WTC11 (cell line): ENCODE data around the gene SPN. TPM values are rescaled to one million over a fixed set of nuclear protein-coding genes. Genes with fewer than 3 reads are reported as not detected.

Experiments
- ATAC-seq: fragments of 200-7000 bp; cut with Tn5 transposase; 2 replicates; pipeline ENCODE4 v1.10.0; 2021; ENCODE audit warnings: mild to moderate bottlenecking, moderate library complexity
- CTCF ChIA-PET: fragments of 300-600 bp; sonication (Branson Sonifier 250); formaldehyde crosslinking; loops from one replicate; lab custom pipeline; 2021; ENCODE audit warnings: antibody characterized with exemption; lab: Charles Lee
- POLR2A ChIA-PET: fragments of 350-600 bp; sonication (Branson Sonifier 250); formaldehyde crosslinking; loops from one replicate; lab custom pipeline; 2021; ENCODE audit warnings: antibody characterized with exemption; lab: Charles Lee
- DNase-seq: peaks from one replicate; pipeline ENCODE4 v3.0.0; 2021; ENCODE audit warnings: low spot score
- H3K27ac Mint-ChIP-seq: 2 replicates; pipeline ENCODE4 v1.8.0; 2021; ENCODE audit warnings: mixed read lengths
- H3K27me3 Mint-ChIP-seq: 2 replicates; pipeline ENCODE4 v1.8.0; 2021; ENCODE audit warnings: low read depth, mild to moderate bottlenecking, moderate library complexity, mixed read lengths
- H3K36me3 Mint-ChIP-seq: 2 replicates; pipeline ENCODE4 v1.8.0; 2021; ENCODE audit warnings: mixed read lengths
- H3K4me1 Mint-ChIP-seq: 2 replicates; pipeline ENCODE4 v1.8.0; 2022; ENCODE audit warnings: mixed read lengths
- H3K4me3 Mint-ChIP-seq: 2 replicates; pipeline ENCODE4 v1.8.0; 2021; ENCODE audit warnings: mild to moderate bottlenecking, moderate library complexity, mixed read lengths
- H3K9me3 Mint-ChIP-seq: 2 replicates; pipeline ENCODE4 v1.8.0; 2021; ENCODE audit warnings: mixed read lengths
- CBFB ChIP-seq: sonication (generic); formaldehyde crosslinking; IDR thresholded peaks from 2 replicates; pipeline ENCODE4 v1.8.1; 2022; ENCODE audit warnings: mild to moderate bottlenecking, low read depth, missing genetic modification reagents
- ETV6 ChIP-seq: sonication (generic); formaldehyde crosslinking; IDR thresholded peaks from 2 replicates; pipeline ENCODE4 v1.8.1; 2022; ENCODE audit warnings: mild to moderate bottlenecking, missing genetic modification reagents
- FOXJ3 ChIP-seq: sonication (generic); formaldehyde crosslinking; IDR thresholded peaks from 2 replicates; pipeline ENCODE4 v1.9.0; 2021; ENCODE audit warnings: missing genetic modification reagents, mild to moderate bottlenecking, borderline replicate concordance
- GRHL2 ChIP-seq: fragments of 250-450 bp; sonication (Bioruptor Pico); IDR thresholded peaks from 2 replicates; pipeline ENCODE4 v1.8.0; 2022; ENCODE audit warnings: mild to moderate bottlenecking, moderate library complexity; ENCODE audit not compliant: insufficient replicate concordance, severe bottlenecking
- MXD4 ChIP-seq: fragments of 250-450 bp; sonication (Bioruptor Pico); IDR thresholded peaks from 2 replicates; pipeline ENCODE4 v1.8.0; 2021; ENCODE audit warnings: mild to moderate bottlenecking, moderate library complexity, borderline replicate concordance
- NFYB ChIP-seq: sonication (generic); formaldehyde crosslinking; conservative IDR thresholded peaks from 2 replicates; pipeline ENCODE4 v1.8.0; 2022; ENCODE audit warnings: low read depth, missing genetic modification reagents
- NR3C1 ChIP-seq: sonication (generic); formaldehyde crosslinking; conservative IDR thresholded peaks from 2 replicates; pipeline ENCODE4 v1.8.1; 2023; ENCODE audit warnings: low read depth, mild to moderate bottlenecking, missing genetic modification reagents
- OVOL2 ChIP-seq: fragments of 250-450 bp; sonication (Bioruptor Pico); IDR thresholded peaks from 2 replicates; pipeline ENCODE4 v1.9.0; 2021; ENCODE audit warnings: mild to moderate bottlenecking, borderline replicate concordance
- SOX15 ChIP-seq: fragments of 250-450 bp; sonication (Bioruptor Pico); IDR thresholded peaks from 2 replicates; pipeline ENCODE4 v1.9.0; 2021; ENCODE audit warnings: mild to moderate bottlenecking
- TEAD1 ChIP-seq: sonication (generic); formaldehyde crosslinking; IDR thresholded peaks from 2 replicates; pipeline ENCODE4 v1.8.0; 2022; ENCODE audit warnings: mild to moderate bottlenecking, missing genetic modification reagents
- TP53 ChIP-seq: sonication (generic); formaldehyde crosslinking; IDR thresholded peaks from 2 replicates; pipeline ENCODE4 v1.8.1; 2023; ENCODE audit warnings: mild to moderate bottlenecking, missing genetic modification reagents
- ZNF121 ChIP-seq: sonication (generic); formaldehyde crosslinking; IDR thresholded peaks from 2 replicates; pipeline ENCODE4 v1.8.0; 2023; ENCODE audit warnings: missing genetic modification reagents
- ZNF219 ChIP-seq: sonication (generic); formaldehyde crosslinking; IDR thresholded peaks from 2 replicates; pipeline ENCODE4 v1.8.0; 2023; ENCODE audit warnings: missing genetic modification reagents, mild to moderate bottlenecking, borderline replicate concordance
- ZNF423 ChIP-seq: fragments of 250-450 bp; sonication (Bioruptor Pico); IDR thresholded peaks from 2 replicates; pipeline ENCODE4 v2.1.2; 2022; ENCODE audit warnings: mild to moderate bottlenecking, moderate library complexity
- total RNA-seq: library from RNA; stranded (reverse); gene quantifications from 3 replicates; pipeline ENCODE4 v1.2.3, GENCODE V29; 2021
- TF ChIP-seq, protein P1 (sequence below): sonication (generic); formaldehyde crosslinking; IDR thresholded peaks from 2 replicates; pipeline ENCODE4 v1.8.1; 2022; ENCODE audit warnings: mild to moderate bottlenecking, moderate library complexity, missing genetic modification reagents
- TF ChIP-seq, protein P2 (sequence below): fragments of 250-450 bp; sonication (Bioruptor Pico); IDR thresholded peaks from 2 replicates; pipeline ENCODE4 v1.8.0; 2021; ENCODE audit warnings: mild to moderate bottlenecking
- TF ChIP-seq, protein P3 (sequence below): fragments of 250-450 bp; sonication (Bioruptor Pico); conservative IDR thresholded peaks from 2 replicates; pipeline ENCODE4 v1.9.0; 2021; ENCODE audit warnings: mild to moderate bottlenecking
- TF ChIP-seq, protein P4 (sequence below): sonication (generic); formaldehyde crosslinking; IDR thresholded peaks from 2 replicates; pipeline ENCODE4 v1.8.0; 2022; ENCODE audit warnings: missing genetic modification reagents
- TF ChIP-seq, protein P5 (sequence below): sonication (generic); formaldehyde crosslinking; IDR thresholded peaks from 2 replicates; pipeline ENCODE4 v1.8.1; 2023; ENCODE audit warnings: mild to moderate bottlenecking, missing genetic modification reagents

Gene SPN
- total RNA-seq, 1 experiment from 2014 or later, result 2.3 TPM

DNA sequence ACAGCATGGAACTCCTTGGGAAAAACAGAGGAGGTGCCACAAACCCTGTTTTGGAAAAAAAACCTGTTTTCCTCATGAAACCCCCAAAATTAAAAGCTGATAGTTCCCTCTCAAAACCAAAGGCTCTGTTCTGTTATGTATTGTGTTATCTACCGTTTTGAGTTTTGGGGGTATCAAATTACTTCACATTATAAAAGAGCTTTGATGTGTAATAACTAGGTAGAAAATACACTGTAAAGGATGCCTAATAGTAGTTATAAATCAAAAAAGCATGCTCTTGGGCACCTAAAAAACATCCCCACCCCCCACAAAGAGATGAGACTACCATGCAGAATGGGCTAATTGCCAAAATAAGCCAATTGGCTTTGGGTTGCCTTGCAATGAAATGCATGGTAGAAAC lies 51.9 kb downstream of the SPN start:
- CTCF ChIA-PET, result interaction anchor here (4.1 kb wide), 1 partner anchor 15 kb away, joined by 17 read pairs; no protein-coding TSS in a partner anchor
- Mint-ChIP-seq H3K9me3 (peaks cover 9% of the 10 kb centered on the region), H3K4me3 (peak overlapping the region; percentile 10; the same call in 1 of the 2 replicates), H3K4me1 (peaks cover 72% of the 10 kb centered on the region), H3K27me3 (no peaks in the 10 kb centered on the region), H3K27ac (peak overlapping the region; percentile 86), H3K36me3 (peaks cover 70% of the 10 kb centered on the region)
- no peak for ATAC-seq
- TF ChIP-seq, protein P1, sequence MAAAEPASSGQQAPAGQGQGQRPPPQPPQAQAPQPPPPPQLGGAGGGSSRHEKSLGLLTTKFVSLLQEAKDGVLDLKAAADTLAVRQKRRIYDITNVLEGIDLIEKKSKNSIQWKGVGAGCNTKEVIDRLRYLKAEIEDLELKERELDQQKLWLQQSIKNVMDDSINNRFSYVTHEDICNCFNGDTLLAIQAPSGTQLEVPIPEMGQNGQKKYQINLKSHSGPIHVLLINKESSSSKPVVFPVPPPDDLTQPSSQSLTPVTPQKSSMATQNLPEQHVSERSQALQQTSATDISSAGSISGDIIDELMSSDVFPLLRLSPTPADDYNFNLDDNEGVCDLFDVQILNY (CRISPR knock-in tag), result no peak
- TF ChIP-seq, protein P2, sequence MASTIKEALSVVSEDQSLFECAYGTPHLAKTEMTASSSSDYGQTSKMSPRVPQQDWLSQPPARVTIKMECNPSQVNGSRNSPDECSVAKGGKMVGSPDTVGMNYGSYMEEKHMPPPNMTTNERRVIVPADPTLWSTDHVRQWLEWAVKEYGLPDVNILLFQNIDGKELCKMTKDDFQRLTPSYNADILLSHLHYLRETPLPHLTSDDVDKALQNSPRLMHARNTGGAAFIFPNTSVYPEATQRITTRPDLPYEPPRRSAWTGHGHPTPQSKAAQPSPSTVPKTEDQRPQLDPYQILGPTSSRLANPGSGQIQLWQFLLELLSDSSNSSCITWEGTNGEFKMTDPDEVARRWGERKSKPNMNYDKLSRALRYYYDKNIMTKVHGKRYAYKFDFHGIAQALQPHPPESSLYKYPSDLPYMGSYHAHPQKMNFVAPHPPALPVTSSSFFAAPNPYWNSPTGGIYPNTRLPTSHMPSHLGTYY (CRISPR knock-in tag), result no peak
- TF ChIP-seq NR3C1, result no peak
- no peak for TF ChIP-seq TP53
- no peak for TF ChIP-seq OVOL2
- TF ChIP-seq SOX15 (CRISPR knock-in tag), result no peak
- no peak for TF ChIP-seq NFYB (CRISPR knock-in tag)
- no peak for TF ChIP-seq TEAD1
- TF ChIP-seq GRHL2 (CRISPR knock-in tag), result no peak
- TF ChIP-seq ETV6 (CRISPR knock-in tag), result no peak
- POLR2A ChIA-PET, result interaction anchor here (0.5 kb wide), 1 partner anchor 70 kb away, joined by 3 read pairs; no protein-coding TSS in a partner anchor
- DNase-seq, result no peak

DNA sequence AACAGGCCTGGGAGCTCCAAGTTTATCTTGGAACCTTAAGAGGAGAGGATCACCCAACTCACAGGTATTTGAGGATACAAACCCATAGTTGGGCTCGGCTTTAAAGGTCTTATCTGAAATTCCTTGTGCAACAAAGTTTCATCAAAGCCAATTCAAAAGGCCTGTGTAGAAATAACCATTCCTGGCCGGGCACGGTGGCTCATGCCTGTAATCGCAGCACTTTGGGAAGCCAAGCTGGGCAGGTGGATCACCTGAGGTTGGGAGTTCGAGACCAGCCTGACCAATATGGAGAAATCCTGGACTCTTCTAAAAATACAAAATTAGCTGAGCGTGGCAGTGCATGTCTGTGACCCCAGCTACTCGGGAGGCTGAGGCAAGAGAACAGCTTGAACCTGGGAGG lies 54.1 kb downstream of the SPN start:
- Mint-ChIP-seq H3K4me1 (peaks cover 66% of the 10 kb centered on the region), H3K4me3 (no peak overlapping the region), H3K27ac (peak overlapping the region; percentile 71)
- no peak for DNase-seq
- TF ChIP-seq FOXJ3 (CRISPR knock-in tag), result no peak
- no peak for TF ChIP-seq MXD4 (CRISPR knock-in tag)
- TF ChIP-seq, all 79 proteins: peak for 0
- peaks cover 55% of the 10 kb centered on the region for H3K36me3 Mint-ChIP-seq
- H3K27me3 Mint-ChIP-seq, result no peaks in the 10 kb centered on the region
- no peak for ATAC-seq
- ChIA-PET POLR2A (interaction anchor here (0.7 to 1.5 kb wide), 3 partner anchors 18 to 256 kb away, joined by 3 to 5 read pairs (median 3); partner anchors contain the start of gene TAOK2), CTCF (interaction anchor here (0.8 to 4.1 kb wide), 5 partner anchors 12 to 315 kb away, joined by 3 to 17 read pairs (median 3); no protein-coding TSS in a partner anchor)
- peaks cover 9% of the 10 kb centered on the region for H3K9me3 Mint-ChIP-seq

DNA sequence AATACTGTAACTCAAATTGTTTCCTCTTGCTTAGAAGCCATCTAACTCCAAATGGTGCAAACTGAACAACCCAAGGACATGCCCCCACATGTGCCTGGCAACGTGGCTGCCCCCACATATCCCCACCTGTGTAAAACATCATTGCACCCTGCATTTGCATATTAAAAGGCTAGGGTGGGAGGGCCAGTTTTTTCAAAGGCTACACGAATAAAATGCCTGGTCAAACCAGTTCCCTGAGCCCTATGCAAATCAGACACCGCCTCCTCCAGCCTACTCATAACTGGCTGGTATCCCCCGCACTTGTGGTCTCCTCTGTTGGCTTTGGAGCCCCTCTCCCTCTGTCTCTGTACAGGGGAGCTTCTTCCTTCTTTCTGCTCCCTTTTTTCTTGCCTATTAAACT lies 56.0 kb downstream of the SPN start:
- H3K36me3 Mint-ChIP-seq, result peaks cover 51% of the 10 kb centered on the region
- POLR2A ChIA-PET, result no interaction called here
- DNase-seq (no peak), ATAC-seq (peak; percentile 7)
- H3K4me1 Mint-ChIP-seq, result peaks cover 60% of the 10 kb centered on the region
- no peak for TF ChIP-seq ZNF423 (CRISPR knock-in tag)
- TF ChIP-seq ZNF121 (CRISPR knock-in tag), result no peak
- no peak for TF ChIP-seq ZNF219 (CRISPR knock-in tag)
- TF ChIP-seq, protein P3, sequence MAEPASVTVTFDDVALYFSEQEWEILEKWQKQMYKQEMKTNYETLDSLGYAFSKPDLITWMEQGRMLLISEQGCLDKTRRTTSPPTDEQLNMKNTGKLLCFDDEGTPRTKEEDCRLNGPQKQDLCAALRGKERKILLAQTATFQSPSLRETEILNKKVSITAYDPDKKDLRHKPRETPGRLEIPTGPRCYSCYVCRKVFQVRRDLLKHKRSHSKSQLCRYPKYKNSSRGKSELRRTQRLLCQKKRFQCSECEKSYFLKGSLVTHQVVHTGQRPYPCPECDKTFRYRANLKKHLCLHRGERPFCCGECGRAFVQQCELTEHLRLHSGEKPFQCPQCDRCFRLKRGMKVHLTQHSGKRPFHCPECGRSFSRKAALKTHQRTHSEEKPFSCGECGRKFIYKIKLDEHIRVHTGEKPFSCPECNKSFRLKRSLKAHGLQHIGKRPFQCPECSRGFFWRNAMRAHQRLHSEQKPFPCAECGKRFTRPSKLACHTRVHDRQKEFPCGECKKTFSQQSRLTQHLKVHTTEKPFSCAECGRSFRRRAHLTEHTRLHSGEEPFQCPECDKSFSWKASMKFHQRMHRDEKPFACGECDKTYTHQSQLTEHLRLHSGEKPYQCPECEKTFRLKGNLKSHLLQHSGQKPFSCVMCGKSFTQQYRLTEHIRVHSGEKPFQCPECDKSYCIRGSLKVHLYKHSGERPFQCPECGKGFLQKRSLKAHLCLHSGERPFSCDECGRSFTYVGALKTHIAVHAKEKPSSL (CRISPR knock-in tag), result no peak
- TF ChIP-seq, protein P4, sequence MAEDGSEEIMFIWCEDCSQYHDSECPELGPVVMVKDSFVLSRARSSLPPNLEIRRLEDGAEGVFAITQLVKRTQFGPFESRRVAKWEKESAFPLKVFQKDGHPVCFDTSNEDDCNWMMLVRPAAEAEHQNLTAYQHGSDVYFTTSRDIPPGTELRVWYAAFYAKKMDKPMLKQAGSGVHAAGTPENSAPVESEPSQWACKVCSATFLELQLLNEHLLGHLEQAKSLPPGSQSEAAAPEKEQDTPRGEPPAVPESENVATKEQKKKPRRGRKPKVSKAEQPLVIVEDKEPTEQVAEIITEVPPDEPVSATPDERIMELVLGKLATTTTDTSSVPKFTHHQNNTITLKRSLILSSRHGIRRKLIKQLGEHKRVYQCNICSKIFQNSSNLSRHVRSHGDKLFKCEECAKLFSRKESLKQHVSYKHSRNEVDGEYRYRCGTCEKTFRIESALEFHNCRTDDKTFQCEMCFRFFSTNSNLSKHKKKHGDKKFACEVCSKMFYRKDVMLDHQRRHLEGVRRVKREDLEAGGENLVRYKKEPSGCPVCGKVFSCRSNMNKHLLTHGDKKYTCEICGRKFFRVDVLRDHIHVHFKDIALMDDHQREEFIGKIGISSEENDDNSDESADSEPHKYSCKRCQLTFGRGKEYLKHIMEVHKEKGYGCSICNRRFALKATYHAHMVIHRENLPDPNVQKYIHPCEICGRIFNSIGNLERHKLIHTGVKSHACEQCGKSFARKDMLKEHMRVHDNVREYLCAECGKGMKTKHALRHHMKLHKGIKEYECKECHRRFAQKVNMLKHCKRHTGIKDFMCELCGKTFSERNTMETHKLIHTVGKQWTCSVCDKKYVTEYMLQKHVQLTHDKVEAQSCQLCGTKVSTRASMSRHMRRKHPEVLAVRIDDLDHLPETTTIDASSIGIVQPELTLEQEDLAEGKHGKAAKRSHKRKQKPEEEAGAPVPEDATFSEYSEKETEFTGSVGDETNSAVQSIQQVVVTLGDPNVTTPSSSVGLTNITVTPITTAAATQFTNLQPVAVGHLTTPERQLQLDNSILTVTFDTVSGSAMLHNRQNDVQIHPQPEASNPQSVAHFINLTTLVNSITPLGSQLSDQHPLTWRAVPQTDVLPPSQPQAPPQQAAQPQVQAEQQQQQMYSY, result no peak
- TF ChIP-seq, protein P5, sequence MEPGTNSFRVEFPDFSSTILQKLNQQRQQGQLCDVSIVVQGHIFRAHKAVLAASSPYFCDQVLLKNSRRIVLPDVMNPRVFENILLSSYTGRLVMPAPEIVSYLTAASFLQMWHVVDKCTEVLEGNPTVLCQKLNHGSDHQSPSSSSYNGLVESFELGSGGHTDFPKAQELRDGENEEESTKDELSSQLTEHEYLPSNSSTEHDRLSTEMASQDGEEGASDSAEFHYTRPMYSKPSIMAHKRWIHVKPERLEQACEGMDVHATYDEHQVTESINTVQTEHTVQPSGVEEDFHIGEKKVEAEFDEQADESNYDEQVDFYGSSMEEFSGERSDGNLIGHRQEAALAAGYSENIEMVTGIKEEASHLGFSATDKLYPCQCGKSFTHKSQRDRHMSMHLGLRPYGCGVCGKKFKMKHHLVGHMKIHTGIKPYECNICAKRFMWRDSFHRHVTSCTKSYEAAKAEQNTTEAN, result no peak
- no peak for TF ChIP-seq CBFB
- H3K4me3 Mint-ChIP-seq, result peak overlapping the region; percentile 49
- no peaks in the 10 kb centered on the region for H3K27me3 Mint-ChIP-seq
- peaks cover 9% of the 10 kb centered on the region for H3K9me3 Mint-ChIP-seq
- peak overlapping the region; percentile 97 for H3K27ac Mint-ChIP-seq
- CTCF ChIA-PET, result interaction anchor here (0.9 to 2.1 kb wide), 4 partner anchors 10 to 20 kb away, joined by 3 to 13 read pairs (median 4); no protein-coding TSS in a partner anchor
